OCI-LY1 (cell line): ENCODE measurements around the gene RNU1-2.
"Not testable (repeated sequence)": the region's sequence is repeated elsewhere in the genome, so short reads cannot be mapped to it uniquely, and the experiment has no call there.

Source experiments
- CTCF ChIP-seq: fragments of 200-600 bp; sonication (generic), shearing (Covaris generic); IDR thresholded peaks from 2 replicates; pipeline ENCODE4 v1.5.1; 2017; ENCODE audit warnings: mild to moderate bottlenecking, antibody characterized with exemption, low read length, moderate library complexity, mixed read lengths
- EZH2 ChIP-seq: fragments of 200-600 bp; sonication (generic), shearing (Covaris generic); IDR thresholded peaks from 2 replicates; pipeline ENCODE4 v1.8.0; 2017; ENCODE audit warnings: borderline replicate concordance, mixed run types, mild to moderate bottlenecking, antibody characterized with exemption, low read length, moderate library complexity, mixed read lengths

- not testable (repeated sequence) for TF ChIP-seq CTCF, EZH2
These were observed 11.3 kb upstream of the RNU1-2 start for GRCh38 chr1:16884487-16884886.
